SK-N-DZ (cell line): Measurements from ENCODE around the gene EXPH5. TPM values are rescaled to one million over a fixed set of nuclear protein-coding genes. Genes with fewer than 3 reads are reported as not detected.
"Not testable (repeated sequence)": the region's sequence is repeated elsewhere in the genome, so short reads cannot be mapped to it uniquely, and the experiment has no call there.

Experiments
- DNase-seq: peaks from one replicate; pipeline ENCODE4 v3.0.0-alpha.2; 2015; ENCODE audit warnings: low spot score
- polyA plus RNA-seq, 2 experiments: library from polyadenylated mRNA; depleted of rRNA; stranded (reverse); fragments of >200 nt; gene quantifications; 2 replicates each; pipeline ENCODE4 v1.2.3, GENCODE V29; 2014

Gene EXPH5
- 0.10 and 0.29 TPM in 2 replicates for polyA plus RNA-seq (2014; cell fraction: cytosol; rRNA removed)
- 0.04 and 0.13 TPM in 2 replicates for polyA plus RNA-seq (2014; cell fraction: nucleus; rRNA removed)

- peak; percentile 54 for DNase-seq
Observed at GRCh38 chr11:108593214-108593922, at the start of gene EXPH5. EXPH5 (minus strand) TSS chr11:108593768; CDS start chr11:108593536, 232 bp downstream.

- DNase-seq = not testable (repeated sequence)
Observed at GRCh38 chr11:108641752-108642151, 48.2 kb upstream of the EXPH5 start.

GRCh38 chr11:108639146-108639545 lies 45.6 kb upstream of the EXPH5 start:
- DNase-seq = no peak

- no peak for DNase-seq
Observed at GRCh38 chr11:108636222-108636621, 42.7 kb upstream of the EXPH5 start.

- no peak for DNase-seq
Observed at GRCh38 chr11:108635106-108635505, 41.5 kb upstream of the EXPH5 start.

- no peak for DNase-seq
Observed at GRCh38 chr11:108632041-108632704, 38.6 kb upstream of the EXPH5 start.

GRCh38 chr11:108629274-108629673 lies 35.7 kb upstream of the EXPH5 start:
- DNase-seq = no peak

- DNase-seq = no peak
Observed at GRCh38 chr11:108628812-108629211, 35.2 kb upstream of the EXPH5 start.

- DNase-seq = no peak
Observed at GRCh38 chr11:108628326-108628725, 34.8 kb upstream of the EXPH5 start.

GRCh38 chr11:108624196-108624925 lies 30.8 kb upstream of the EXPH5 start:
- DNase-seq = no peak

GRCh38 chr11:108622341-108622740 lies 28.8 kb upstream of the EXPH5 start:
- DNase-seq = no peak

- DNase-seq = no peak
Observed at GRCh38 chr11:108620958-108621772, 27.6 kb upstream of the EXPH5 start.

- no peak for DNase-seq
Observed at GRCh38 chr11:108618529-108618928, 25.0 kb upstream of the EXPH5 start.

GRCh38 chr11:108617055-108617454 lies 23.5 kb upstream of the EXPH5 start:
- DNase-seq = no peak

GRCh38 chr11:108616549-108616948 lies 23.0 kb upstream of the EXPH5 start:
- DNase-seq = no peak

GRCh38 chr11:108614086-108614485 lies 20.5 kb upstream of the EXPH5 start:
- no peak for DNase-seq

GRCh38 chr11:108609682-108610081 lies 16.1 kb upstream of the EXPH5 start:
- DNase-seq = no peak

- no peak for DNase-seq
Observed at GRCh38 chr11:108608548-108608947, 15.0 kb upstream of the EXPH5 start.

- no peak for DNase-seq
Observed at GRCh38 chr11:108606495-108607160, 13.1 kb upstream of the EXPH5 start.

GRCh38 chr11:108606070-108606469 lies 12.5 kb upstream of the EXPH5 start:
- DNase-seq = no peak

- DNase-seq = peak; percentile 1
Observed at GRCh38 chr11:108602818-108603217, 9.2 kb upstream of the EXPH5 start.
